Mesenteric fat pad (tissue), 1 donor: ENCODE measurements around the gene SLA2. TPM values are rescaled to one million over a fixed set of nuclear protein-coding genes. Genes with fewer than 3 reads are reported as not detected.
"Not testable (repeated sequence)": the region's sequence is repeated elsewhere in the genome, so short reads cannot be mapped to it uniquely, and the experiment has no call there.

Source experiments
- DNase-seq: peaks from one replicate; pipeline ENCODE4 v3.0.0-alpha.2; 2020; ENCODE audit warnings: low spot score
- total RNA-seq: library from RNA; stranded (reverse); fragmentation: NEBNext Ultra II Directional; extraction: Animal tissue kit (Norgen Biotek cat#: 25700); gene quantifications from one replicate; pipeline ENCODE4 v1.2.1, GENCODE V29; 2021
- donor health status: DM: yes; HTN: yes; CAD: no.

SLA2 gene
- total RNA-seq, 1 donor from 2014 or later, result 0.64 TPM

- DNase-seq, result no peak
Measured at GRCh38 chr20:36611625-36612024, 34.4 kb downstream of the SLA2 start.

GRCh38 chr20:36608388-36608728 is 37.6 kb downstream of the SLA2 start:
- DNase-seq, result not testable (repeated sequence)

DNA sequence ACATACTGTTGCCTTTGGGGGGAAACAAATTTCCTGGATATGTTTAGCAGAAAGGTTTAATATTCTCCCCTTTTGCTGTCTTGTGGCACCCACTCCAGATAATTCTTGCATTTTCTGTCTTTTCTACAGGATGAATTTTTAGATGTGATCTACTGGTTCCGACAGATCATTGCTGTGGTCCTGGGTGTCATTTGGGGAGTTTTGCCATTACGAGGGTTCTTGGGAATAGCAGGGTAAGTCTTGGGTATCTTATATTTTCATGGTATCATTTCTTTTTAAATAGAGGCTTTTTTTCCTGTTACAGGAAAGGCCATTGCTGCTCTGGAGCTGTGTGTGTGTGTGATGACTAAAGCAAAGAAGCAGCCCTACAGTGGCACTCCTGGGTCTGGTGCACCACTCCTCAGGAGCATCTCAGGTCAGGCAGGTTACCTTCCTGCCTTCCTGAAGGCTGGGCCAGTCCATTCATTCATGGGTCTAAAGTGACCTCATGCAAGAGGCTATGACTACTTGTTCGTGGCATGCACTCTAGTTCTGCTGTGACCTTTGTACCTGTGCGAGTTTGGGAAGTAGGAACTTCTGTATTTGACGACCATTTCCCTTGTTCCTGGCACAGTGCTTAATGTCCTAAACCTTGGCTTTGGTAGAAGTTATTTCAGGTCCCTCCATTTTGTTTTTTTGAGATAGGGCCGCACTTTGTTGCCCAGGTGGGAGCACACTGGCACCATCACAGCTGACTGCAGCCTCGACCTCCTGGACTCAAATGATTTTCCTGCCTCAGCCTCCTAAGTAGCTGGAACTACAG is 38.2 kb downstream of the SLA2 start:
- DNase-seq, result no peak

DNA sequence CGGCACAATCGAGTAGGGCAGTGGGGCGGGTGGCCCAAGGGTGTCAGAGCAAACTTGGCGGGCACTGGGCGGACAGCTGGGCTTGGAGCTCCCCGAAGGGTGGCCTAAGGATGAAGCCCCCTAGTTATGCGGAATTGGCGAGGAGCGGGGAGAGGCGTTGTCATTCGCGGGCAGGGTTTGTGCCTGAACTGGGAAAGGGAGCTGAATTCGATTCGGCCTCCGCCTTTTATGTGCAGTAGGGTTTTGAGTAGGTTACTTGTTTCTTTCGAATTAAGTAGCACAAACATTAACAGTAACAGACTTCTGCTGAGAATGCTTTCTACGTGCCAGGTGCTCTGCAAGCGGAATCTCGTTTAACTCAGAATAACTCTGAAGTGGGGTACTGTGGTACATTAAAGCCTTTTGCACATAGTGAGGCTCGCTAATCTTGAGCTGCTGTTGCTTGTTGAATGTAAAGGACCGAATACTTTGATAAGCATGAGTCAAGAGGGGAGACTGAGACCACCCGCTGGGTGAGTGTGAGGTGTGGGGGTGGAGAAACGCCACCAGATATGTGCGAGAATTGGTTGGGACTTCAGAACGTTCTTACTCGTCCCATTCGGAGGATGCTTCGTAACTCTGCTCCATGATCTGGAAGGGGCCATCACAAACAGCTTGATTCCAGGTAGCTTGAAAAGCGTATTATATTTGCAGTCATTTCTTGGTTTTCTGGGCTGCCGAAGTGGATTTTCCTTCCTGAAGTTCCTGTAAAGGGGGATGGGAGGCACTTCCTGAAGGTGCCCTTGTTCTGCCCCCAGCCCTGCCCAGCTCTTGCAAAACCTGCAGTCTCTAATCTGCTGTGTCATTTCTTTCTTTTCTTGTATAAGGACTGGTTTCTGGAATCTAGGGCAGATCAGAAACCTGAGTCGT is 39.6 kb downstream of the SLA2 start:
- no peak for DNase-seq

- DNase-seq, result peak; percentile 100
Measured at GRCh38 chr20:36605399-36606157, 40.4 kb downstream of the SLA2 start, which contains the start of gene RAB5IF. Gene RAB5IF, plus strand, starts transcription at chr20:36605779. Its CDS starts 173 bp downstream, at chr20:36605952.

DNA sequence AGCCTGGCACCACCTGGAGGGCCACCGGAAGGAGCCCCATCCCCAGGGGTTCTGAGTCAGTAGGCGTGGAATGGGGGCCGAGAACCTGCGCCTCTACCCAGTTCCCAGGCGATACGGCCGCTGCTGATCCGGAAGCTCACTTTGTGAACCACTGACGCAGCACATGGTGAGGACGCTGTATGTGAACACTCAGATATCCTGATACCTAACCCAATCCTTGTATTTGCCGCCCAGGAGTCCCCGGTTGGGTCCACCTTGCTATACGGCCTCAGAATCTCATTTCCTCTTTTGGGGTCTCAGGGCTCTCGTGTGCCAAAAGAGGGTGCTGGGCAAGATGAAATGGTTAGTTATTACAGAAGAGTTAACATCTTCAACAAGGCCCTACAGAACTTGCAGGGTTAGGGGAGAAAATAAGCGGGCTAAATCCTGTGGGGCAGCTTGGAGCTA is 41.0 kb downstream of the SLA2 start:
- no peak for DNase-seq

- DNase-seq, result no peak
Measured at GRCh38 chr20:36601540-36601939, 44.5 kb downstream of the SLA2 start.

DNA sequence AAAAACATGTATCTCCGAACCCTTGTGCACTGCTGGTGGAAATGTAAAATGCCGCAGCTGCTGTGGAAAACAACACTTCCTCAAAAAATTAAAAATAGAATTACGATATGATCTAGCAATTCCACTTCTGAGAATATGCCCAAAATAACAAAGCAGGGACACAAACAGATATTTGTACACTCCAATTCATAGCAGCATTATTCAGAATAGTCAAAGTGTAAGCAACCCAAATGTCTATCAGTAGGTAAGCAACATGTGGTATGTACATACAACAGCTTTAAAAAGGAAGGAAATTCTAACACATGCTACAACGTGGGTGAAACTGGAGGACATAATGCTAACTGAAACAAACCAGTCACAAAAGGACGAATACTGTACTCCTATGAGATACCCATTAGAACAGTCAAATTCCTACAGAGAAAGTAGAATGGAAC is 46.1 kb downstream of the SLA2 start:
- no peak for DNase-seq

GRCh38 chr20:36593347-36593929 is 52.6 kb downstream of the SLA2 start:
- no peak for DNase-seq

DNA sequence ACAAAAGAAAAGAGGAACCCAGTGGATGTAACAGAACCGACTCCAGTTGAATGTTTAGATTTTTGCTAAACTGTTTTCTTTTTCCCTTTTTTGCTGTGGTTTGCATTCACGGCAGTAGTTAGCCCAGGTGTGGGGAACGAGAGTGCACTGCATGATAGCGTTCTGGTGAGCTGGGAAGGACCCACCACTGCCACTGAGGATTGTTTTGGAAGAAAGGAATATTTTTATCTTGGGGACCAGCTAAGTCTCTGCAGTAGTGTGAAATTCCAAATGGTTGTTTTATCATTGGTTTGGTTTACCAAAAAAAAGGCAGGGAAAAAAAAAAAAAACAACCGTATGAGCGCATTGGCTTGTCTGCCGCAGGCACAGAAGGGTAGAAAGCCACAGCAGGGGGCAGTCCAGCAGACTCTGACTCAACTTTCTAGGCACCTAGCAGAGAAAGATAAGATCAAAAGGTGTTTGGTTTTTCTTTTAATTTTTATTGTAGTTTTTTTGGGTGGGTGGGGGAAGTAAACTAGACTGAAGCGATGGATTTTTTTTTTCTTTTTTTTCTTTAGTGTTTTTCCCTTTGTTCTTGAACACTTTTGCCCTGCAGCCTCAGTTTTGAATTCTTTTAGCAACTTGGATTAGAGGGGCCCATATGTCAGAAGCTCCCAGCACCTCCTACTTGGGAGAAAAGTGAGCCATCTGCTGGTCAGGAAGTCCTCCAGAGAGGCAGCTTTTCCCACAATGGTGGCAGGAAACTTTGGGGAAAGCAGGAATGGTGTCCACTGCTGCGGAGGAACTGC is 53.9 kb downstream of the SLA2 start:
- DNase-seq, result no peak

DNA sequence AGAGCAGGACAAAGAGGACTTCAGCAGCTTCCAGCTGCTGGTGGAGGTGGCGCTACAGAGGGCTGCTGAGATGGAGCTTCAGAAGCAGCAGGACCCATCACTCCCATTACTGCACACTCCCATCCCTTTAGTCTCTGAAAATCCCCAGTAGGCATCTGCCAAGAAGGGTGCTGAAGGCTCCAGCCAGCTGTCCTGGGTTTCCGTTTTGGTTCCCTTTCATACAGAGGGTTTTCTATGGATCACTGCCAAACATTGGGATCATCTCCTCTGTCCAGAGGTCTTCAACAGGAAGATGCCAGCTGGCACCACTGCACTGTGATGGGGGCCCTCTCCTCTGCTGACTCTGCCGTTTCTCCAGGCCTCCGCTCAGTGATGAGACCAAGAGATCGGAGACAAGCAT is 54.7 kb downstream of the SLA2 start:
- no peak for DNase-seq

- DNase-seq, result no peak
Measured at GRCh38 chr20:36587388-36588070, 58.5 kb downstream of the SLA2 start.

DNA sequence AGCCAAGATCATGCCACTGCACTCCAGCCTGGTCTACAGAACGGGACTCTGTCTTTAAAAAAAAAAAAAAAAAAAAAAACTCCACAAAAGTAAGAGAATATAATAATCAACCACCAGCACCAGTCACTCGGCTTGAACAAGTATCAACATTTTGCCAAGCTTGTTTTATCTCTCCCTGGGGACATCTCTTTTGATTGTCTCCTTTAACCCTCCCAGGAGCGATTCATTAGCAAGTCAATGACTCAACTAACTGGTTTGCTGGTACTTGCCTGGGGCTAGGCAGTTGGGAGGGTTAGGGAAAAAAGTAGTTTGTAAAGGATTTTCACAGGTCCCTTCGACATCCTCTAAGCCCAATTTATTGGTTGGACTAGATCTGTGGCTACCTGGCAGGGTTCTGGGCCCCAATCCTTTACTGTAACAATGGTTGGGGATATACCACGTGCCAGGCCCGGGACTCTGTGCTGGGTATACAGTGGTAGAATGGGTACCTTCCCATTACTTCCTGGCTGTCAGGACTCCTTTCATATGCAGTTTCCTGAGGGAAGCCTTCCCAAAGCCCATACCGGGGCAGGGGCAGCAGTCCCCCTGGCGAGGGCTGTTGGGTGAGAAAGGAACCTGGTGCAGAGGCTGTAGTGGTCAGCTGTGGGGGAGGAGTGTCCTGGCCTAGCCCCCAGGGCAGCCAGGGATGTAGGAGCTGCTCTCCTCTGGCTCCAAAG is 60.4 kb downstream of the SLA2 start:
- DNase-seq, result no peak

DNA sequence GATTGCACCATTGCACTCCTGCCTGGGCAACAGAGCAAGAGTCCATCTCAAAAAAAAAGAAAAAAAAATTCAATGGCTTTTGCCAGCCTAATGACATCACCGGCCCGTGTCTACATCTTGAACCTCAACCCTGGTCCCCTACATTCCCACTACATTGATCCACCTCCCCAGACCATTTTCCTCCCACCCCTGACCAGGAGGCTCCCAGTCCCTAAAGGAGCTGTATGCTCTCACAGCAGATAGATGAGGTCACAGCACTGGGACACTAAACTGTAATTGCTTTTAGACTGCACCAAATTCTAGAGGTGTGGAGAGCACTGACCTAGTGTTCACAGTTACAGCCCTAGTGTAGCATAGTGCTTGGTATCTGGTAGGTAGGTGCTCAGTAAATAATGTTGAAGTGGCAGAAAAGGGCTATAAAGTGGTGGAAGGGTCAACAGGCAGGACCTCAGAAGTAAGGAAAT is 61.9 kb downstream of the SLA2 start:
- no peak for DNase-seq

DNA sequence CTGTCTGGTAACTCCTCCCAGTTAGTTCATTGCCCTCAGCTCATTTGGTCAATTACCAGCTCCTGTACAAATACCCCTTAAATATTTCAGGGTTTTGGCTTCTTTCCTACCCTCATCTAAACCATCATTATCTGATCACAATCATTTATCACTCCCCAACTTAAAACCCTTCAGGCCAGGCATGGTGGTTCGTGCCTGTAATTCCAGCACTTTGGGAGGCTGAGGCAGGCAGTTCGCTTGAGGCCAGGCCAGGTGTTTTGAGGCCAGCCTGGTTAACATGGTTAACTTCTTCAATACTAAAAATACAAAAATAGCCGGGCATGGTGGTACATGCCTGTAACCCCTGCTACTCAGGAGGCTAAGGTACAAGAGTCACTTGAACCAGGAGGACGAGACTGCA is 63.2 kb downstream of the SLA2 start:
- DNase-seq, result no peak

DNA sequence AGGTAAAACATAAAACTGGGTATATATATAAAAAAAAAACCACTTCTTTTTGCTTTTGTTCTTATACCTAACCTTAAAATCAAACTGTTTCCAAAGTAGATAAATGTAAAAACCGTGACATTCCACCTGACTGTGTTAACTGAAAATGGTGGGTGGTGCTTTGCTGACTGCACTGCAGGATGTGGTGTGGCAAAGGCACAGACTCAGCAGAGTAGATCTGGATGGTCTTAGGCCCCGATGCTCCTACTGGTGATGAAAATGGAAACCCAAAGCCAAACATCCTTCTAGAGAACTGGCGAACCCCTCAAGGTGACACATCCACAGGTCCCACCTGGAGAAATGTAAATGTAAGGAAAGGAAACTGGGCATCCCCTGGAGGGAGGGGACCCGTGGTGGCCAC is 63.7 kb downstream of the SLA2 start:
- DNase-seq, result no peak

DNA sequence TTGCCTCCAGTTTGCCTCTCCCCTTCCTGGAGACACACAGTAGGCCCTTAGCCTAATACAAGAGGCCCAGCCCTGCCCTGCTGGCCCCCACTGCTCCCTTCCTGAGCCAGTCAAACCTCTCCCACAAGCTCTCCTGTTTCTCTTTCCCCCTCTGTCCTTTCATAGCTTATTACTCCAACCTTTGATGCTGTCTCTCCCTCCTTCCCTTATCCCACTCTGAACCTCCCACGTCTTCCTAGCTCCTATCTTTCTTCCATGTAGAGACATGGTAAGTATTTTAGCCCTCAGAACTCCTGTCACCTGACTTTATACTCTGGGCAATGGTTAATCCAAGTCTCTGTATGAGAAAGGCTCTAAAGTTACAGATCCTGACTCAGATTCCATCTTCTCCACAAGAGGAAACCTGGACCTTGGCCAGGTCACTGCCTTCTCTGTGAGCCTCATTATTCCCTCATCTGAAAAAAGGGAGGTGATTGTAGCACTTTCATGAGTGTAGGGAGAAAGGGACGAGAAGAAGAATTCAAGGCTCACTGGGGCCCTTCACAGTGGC is 65.9 kb downstream of the SLA2 start:
- no peak for DNase-seq

GRCh38 chr20:36578356-36579041 is 67.5 kb downstream of the SLA2 start:
- no peak for DNase-seq
